NCI-H226 (cell line): ENCODE measurements around the gene PIAS2.

Source experiments
- DNase-seq: peaks from one replicate; pipeline ENCODE4 v3.0.0-alpha.2; 2015

PIAS2 gene

DNA sequence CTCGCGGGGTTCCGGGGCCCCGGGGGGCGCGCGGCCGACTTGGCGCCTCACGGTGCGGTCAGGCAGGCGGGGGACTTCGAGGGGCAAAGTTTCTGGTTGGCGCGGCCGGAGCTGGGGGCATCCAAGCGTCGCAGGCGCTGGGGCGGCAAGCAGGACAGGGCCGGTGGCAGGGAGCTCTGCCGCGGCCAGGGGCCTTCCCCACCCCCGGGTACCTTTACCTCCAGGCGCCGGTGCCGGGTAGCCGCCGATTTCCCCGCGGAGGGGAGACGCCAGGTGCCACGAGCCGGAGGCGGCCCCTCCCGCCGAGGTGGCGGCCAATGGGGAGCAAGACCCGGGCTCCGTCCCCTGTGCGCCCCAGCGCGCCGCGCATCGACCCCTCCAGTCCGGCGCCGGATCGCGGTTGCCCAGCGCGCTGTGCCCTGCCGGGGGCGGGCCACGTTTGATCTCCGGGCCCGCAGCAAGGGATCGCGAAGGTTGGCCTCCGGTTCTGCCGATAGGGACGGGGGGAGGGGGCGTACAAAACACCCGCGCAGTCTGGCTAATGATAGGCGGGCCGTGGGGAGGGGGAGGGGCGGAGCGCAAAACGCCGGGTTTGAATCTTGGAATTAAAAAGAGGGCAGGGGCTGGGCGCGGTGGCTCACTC lies 160.6 kb downstream of the PIAS2 start, which contains the start of gene ST8SIA5:
TSS of gene ST8SIA5 (minus strand) at position 495 of the 643 bp plus-strand sequence. CDS start 545 bp downstream, outside the sequence.
- DNase-seq: no peak

DNA sequence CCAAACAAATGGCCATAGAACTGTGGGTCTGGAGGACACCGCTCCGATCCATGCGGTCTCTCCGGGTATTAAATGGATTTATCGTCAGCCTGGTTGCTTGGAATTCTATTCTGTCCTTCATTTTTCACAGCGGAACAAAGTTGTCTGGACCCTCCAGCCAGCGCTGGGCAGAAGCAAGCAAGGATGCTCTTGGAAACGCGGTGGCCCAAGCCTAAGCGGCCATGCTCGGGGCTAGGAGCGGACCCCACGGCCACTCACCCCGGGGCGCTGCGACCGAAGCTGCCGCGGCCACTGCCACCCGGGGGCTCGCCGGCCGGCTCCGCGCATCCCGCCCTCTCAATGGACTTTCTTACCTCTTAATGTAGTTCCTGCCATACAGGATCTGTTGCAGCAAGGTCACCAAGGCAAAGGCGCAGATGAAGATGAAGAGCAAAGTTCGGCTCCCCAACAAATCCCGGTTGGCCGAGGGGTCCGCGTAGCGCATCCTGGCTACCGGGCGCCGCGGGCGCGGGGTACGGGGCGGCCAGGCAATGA lies 161.2 kb downstream of the PIAS2 start:
- no peak for DNase-seq

DNA sequence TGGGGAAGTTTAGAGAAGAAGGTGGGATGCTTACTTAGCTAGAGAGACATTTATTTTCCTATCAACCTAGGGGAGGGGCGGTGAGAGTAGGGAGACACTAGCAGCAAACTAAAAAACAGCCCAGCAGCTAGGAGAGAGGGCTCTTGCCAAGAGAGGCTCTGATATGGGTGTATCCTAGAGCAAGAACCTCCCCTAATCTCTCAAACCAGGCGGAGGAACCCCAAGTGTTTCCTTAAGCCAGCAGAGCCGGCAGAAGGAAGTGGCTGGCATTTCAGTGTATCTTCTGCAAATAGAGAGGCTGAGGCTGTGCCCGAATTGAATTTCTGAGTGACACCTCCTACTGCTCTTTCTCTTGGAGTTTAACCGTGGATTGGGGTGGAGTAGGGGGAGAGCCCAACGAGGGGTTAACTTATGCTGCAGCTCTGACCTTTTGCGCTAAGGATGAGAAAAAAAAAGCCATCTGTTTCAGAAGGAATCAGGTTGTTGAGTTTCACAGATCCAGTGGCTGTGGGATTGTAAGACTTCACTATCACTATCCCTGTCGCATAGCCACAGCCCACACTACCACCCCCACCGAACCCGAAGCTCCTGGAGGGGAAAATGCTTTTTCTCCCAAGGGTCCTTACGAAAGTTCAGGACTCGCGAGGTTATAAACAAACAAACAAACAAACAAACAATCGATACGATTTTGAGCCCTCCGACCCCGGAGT lies 161.8 kb downstream of the PIAS2 start:
- no peak for DNase-seq

DNA sequence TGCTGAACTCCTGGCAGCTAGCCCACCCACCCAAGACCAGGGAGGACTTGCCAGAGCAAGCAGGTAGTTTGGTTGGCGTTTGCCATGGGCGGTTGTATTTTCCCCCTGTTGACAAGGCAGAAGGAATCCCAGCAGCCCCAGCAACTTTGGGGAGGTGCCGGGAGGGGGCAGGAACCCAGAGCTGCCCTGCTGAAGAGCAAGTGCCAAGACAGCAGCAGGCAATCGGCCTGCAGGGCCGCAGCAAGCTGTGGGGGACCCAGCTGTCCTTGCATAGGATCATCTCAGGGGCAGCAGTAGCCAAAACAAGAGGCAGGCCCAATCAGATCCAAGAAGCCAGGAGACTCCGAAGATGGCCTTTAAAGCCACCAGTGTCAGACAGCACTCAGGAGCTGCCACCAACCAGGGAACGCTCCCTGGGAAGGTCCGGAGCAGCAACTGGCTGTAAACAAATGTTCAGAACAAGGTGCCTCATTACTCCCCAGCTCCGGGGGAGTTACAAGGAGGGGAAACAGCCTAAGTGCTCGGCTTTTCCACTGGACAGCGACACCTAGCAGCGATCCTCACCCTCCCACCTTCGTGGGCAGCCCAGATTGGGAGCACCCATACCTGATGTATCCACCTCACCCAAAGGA lies 162.5 kb downstream of the PIAS2 start:
- no peak for DNase-seq

DNA sequence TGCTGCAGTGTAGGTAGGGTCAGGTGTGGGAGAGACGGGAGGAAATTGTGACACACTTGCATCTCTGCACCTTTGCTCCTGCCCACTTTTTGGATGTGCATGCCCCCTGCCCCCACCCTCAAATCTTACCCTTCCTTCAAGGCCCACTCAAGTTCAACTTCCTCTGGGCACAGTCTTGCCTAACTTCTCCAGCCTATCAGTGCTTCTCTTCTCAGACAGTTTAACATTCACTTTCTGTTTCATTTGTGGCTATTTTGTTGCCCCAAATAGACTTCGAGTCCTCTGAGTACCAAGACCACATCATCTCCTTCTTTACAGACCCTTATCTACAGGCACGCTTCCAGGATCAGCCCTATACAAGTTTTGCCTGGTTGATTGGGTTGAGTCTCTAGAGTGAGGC lies 163.1 kb downstream of the PIAS2 start:
- no peak for DNase-seq
